CD4-positive, alpha-beta T cell treated with Interleukin-15 for 4 hours (primary cell): ENCODE measurements around the gene NRG3.

Experiments
- DNase-seq: peaks from one replicate; pipeline ENCODE4 v3.0.0-alpha.2; 2020; ENCODE audit warnings: low spot score

Gene NRG3

GRCh38 chr10:82091413-82091812 is 216.4 kb downstream of the NRG3 start:
- DNase-seq: no peak

DNA sequence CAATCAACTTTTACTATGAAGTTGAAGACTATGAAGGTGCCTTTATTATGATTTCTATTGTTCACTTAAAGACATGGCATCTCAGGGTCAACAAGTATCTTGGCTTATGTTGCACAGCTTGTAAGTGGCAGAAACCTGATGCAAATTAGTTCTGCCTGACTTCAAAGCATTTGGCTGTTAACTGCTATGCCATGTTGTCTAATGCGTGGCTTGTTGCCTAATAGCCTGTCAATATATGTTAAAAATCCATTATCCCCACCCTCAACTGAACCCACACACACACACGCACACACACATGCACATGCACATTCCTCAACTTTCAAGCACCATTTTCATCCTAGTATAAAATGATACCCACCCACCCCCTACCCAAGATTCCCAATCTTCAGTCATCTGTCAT is 217.1 kb downstream of the NRG3 start:
- no peak for DNase-seq

DNA sequence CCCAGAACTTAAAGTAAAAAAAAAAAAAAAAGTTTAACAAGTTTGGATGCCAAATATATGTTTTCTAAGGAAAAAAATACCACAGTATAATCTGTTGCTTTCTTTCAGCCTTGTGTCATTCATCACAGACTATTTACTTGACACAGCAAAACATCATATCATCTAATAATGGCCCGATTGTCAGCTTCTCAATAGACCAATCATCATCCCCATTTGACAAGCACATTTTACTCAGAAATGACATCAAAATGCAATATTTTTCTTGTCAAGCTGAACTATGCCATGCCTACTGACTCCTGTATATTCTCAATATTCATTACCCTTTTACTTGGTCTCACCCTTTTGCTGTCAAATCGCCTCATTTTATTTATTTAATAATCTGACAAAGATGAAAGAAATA is 249.7 kb downstream of the NRG3 start:
- DNase-seq: no peak

DNA sequence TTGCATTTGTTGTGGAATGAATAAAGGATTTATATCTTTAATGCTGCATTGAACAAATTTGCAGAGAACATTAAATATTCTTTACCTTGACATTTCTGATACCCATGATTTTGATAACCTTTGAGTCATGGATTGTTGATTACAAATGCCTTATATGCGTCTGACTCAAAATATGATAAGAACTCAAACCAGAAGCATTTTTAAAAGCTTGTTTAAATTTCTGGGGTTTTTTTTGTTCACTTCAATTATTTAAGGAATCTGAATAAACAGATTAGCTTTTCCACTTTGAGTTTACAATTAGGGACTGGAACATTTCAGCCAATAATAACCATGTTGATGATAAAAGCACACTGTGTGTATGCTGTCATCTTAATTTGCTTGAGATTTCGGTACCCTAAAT is 253.5 kb downstream of the NRG3 start:
- DNase-seq: no peak

GRCh38 chr10:82136103-82136502 is 261.1 kb downstream of the NRG3 start:
- DNase-seq: no peak

GRCh38 chr10:82144153-82144552 is 269.2 kb downstream of the NRG3 start:
- no peak for DNase-seq

GRCh38 chr10:82148764-82149163 is 273.8 kb downstream of the NRG3 start:
- no peak for DNase-seq

GRCh38 chr10:82149674-82150073 is 274.7 kb downstream of the NRG3 start:
- DNase-seq: no peak

GRCh38 chr10:82150123-82150900 is 275.3 kb downstream of the NRG3 start:
- no peak for DNase-seq

GRCh38 chr10:82160307-82160706 is 285.3 kb downstream of the NRG3 start:
- no peak for DNase-seq

- DNase-seq: no peak
Observed at GRCh38 chr10:82161264-82161663, 286.3 kb downstream of the NRG3 start.

DNA sequence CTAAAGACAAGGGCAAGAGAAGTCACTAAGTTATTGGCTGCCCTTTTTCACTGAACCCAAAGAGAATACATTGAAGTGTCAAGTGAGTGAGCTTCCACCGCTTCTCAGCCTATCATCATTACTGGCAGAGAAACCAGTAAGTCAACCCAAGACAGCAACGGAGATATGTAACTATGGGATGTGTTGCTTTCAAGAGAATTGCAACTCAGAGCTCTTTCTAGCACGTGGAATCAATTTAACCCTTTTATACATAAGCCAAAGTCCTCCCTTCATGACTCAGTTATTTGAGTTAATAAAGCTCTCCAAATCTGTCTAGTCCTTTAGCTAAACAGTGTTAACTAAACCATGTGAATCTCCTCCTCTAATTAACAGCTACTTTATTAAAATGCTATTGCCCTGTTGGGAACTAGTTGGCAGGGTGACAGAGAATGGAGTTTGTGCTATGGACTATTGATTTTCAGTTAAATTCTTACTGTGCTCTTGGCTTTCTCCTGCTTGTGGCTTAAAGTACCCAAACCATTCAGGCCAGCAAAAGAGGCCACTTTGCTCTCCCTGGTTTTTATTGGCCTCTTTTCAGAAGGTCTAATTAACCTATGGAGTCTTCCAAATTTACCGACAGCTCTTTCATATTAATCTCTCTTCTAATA is 287.7 kb downstream of the NRG3 start:
- no peak for DNase-seq

DNA sequence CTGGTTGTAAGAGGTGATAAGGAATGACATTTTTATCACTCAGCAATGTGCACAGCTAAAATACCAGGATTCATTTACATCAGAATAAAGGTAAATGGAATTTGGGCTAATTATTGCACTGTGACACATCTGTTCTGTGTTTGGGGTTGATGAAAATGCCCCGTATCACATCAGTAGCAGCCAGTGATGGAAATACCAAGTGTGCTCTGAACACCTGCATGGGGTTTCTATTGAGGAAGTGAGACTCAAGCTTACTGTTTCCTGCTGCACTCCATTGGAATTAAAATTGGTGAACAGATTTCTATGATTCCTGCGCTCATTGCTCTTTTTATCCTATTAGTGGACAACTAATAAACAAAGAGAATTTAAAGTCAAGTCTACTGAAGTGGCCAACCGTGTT is 296.9 kb downstream of the NRG3 start:
- no peak for DNase-seq

DNA sequence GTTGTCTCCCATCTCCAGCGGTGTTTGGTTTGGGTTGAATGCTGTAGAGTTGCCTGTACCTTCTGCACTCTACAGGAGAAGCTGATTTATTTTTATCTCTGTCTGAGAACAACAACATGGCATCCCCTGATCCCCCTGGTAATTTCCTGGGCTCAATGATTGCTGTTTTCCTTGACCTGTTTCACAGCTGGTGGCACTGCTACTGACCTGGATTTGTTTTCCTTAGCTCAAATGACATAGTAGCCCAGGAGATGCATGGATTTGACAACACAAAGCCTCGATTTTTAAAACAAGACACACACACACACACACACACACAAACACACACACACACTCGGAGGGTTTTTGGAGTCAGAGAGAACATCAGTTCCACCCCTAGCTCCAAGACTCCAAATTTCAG is 301.6 kb downstream of the NRG3 start:
- no peak for DNase-seq

DNA sequence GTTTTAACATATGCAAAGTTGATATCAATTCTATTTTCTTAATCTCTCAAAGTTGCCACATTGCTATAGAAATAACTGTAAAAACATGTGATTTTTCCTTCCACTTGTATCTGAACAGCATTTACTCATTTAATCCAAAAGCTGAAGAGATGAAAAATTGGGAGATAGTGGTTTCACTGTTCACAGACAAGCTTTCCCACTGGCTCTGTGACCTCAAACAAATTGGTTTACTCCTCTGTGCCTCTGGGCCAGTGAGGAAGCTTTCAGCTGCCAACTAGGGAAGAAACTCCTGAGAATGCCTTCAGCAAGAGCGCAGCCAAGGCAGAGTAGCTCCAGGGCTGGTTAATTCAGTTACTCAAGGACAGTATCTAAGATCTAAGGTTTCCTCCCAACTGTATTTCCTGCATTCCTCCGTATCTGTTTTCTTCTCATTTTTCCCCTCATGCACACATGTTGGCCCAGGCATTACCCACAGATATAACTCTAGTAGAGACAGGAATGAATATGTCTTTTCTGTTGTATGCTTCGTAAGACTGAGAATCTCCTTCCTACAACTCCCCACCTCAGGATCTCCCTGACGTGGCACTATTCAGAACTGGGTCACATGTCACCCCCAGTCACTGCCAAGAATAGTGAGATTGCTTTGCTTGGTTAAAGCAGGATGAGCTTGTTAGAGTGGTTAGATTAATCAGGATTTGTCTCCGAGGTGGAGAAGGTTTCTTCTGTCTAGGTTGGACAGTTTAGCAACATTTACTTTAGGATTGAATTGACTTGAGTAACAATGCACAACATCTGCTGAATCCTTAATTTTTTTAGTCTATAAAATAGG is 315.7 kb downstream of the NRG3 start:
- DNase-seq: no peak

DNA sequence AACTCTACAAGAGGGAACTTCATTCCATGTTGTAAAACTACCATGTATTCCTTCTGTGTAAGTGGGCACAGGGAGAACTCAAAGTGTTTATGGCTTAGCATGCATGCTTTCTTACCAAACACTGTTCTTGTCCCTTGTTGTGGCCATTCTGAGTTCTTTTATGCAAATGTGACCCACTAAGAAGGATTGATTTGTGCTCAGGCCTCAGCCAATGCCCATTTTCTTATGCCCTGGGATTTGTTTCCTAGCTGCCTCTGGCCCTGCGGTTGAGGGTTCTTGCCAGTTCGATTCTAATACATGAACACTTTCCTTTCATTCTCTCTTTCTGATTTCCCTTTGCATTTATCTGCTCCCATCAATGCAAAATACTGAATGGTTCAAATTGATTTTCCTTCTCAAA is 316.7 kb downstream of the NRG3 start:
- DNase-seq: no peak

- DNase-seq: no peak
Observed at GRCh38 chr10:82192665-82193064, 317.7 kb downstream of the NRG3 start.

- no peak for DNase-seq
Observed at GRCh38 chr10:82194419-82194818, 319.4 kb downstream of the NRG3 start.

- no peak for DNase-seq
Observed at GRCh38 chr10:82206831-82207230, 331.8 kb downstream of the NRG3 start.

DNA sequence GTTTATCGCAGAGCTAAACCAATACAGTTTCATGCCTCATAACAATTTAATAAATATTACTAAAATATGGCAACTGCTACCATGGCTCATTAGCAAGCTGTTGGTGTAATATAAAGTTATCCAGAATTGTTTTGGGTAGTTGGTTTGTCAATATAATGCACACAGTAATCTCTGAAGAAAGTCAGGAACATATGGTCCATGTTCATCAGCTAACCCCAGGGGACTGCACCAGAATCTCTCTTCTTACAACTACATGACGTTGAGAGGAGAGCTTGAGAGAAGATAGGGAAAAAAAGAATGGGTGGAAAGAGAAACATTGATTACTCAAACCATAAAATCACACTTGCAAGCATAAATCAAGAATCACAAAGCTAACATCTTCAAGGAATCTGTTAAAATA is 333.7 kb downstream of the NRG3 start:
- DNase-seq: no peak

- DNase-seq: no peak
Observed at GRCh38 chr10:82210331-82210730, 335.3 kb downstream of the NRG3 start.

- DNase-seq: no peak
Observed at GRCh38 chr10:82211346-82211745, 336.4 kb downstream of the NRG3 start.

- no peak for DNase-seq
Observed at GRCh38 chr10:82212753-82213152, 337.8 kb downstream of the NRG3 start.
